G401 (cell line): ENCODE results near the gene CNTN4. TPM values are rescaled to one million over a fixed set of nuclear protein-coding genes. Genes with fewer than 3 reads are reported as not detected.
A peak's percentile ranks its signal among the peaks of the same experiment; 100 is the strongest.

ENCODE experiments used
- DNase-seq: peaks from one replicate; pipeline ENCODE4 v3.0.0-alpha.2; 2015; ENCODE audit warnings: low spot score
- in situ Hi-C: cut with HindIII; loops from 2 replicates; pipeline ENCODE4 v1.10.0; 2016; ENCODE audit warnings: low sequenced_read_pairs, mixed read lengths
- total RNA-seq: library from RNA; depleted of rRNA; stranded (reverse); fragments of >200 nt; shearing (Covaris generic); gene quantifications from 2 replicates; pipeline ENCODE4 v1.2.3, GENCODE V29; 2014

The CNTN4 gene
- total RNA-seq, 1 experiment from 2014 or later = not detected

DNA sequence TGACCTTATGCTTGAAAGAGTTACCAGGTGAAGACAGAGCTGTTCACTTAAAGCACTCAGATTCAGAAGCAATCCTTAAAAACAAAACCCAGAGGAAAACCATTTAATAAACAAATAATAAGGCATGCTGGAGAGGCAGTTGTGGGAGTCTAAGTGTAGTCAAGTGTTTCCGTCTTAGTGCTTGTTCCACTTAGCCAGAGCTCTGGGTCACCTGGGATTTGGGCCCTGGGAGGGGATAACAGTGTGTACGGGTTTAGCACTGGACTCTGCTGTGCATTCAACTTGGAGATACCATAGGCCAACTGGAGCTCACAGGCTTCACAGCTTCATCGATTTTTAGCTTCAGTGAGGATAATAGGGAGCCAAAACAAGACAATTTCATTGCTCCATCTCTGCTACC is 444.6 kb downstream of the CNTN4 start:
- in situ Hi-C loops = no loop called here
- DNase-seq = no peak

DNA sequence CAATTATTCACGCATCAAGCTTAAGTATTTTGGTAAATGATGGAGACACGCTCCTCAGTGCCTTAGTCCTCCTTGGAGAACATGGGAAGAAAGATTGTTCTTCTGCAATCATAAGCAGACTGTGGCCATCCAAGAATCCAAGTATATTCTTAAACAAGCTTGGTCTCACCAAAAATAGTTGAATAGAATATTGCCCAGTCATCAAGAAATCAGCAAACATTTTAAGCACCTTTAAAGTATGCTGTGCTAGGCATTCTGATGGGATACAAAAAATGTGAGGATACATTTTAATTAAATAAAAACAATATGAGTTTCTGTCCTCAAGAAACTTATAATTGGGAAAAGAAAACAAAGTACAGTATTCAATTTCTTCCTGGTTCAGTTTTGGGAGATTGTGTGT is 445.5 kb downstream of the CNTN4 start:
- DNase-seq = no peak
- in situ Hi-C loops = no loop called here

DNA sequence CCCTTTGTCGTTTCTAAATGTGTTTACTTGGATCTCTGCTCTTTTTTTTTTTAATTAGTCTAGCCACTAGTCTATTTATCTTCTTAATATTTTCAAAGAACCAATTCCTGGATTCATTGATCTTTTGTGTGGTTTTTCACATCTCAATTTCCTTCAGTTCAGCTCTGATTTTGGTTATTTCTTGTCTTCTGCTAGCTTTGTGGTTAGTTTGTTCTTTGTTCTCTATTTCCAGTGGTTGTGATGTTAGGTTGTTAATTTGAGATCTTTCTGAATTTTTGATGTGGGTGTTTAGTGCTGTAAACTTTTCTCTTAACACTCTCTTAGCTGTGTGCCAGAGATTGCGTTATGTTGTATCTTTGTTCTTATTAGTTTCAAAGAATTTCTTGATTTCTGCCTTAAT is 446.1 kb downstream of the CNTN4 start:
- no peak for DNase-seq
- in situ Hi-C loops = no loop called here

DNA sequence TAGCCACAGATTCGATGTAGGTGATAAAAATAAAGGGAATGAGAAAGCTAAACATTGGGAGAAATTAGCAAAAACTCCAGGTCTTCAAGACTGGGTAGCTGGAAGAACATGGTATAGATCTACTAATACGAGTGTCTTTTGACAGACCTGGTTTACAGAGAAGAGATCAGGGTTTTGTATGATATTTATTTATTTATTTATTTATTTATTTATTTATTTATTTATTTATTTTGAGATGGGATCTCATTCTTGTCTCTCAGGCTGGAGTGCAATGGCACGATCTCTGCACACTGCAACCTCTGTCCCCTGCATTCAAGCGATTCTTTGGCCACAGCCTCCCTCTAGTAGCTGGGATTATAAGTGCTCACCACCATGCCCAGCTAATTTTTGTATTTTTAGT is 448.4 kb downstream of the CNTN4 start:
- in situ Hi-C loops = no loop called here
- no peak for DNase-seq

DNA sequence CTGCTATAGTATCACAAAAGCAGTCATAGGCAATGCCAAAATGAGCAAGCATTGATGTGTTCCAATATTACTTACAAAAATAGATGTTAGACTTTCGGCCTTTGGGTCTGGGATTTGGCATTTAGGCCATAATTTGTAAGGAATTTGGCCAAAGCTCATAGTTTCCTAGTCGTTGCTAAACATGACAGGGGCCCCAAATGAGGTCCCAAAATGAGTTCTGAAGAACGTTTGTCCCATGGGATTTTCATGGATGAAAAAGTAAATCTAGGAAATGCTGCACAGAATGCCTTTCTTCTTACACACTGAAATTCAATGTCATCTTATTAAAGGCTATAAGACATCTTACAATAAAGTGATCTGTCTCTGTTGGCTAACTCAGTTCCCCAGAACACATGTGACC is 456.0 kb downstream of the CNTN4 start:
- in situ Hi-C loops = no loop called here
- no peak for DNase-seq

DNA sequence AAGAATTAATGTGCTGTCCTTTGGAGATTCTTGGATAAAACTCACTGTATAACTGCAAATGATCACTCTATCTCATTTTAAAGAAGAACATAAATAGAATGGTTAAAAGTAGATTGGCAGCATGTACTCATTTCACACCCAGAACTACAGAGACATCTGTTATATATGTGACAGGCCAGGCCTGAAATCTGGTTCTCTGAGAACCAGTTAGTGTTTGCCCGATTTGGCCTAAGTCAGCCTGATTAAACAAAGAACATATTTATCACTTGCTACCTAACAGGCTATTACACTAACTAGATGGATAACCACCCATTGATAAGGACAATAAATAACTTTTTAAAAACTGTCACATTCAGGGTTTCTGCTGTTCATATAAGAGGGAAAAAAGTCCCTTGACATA is 460.1 kb downstream of the CNTN4 start:
- in situ Hi-C loops = no loop called here
- no peak for DNase-seq

DNA sequence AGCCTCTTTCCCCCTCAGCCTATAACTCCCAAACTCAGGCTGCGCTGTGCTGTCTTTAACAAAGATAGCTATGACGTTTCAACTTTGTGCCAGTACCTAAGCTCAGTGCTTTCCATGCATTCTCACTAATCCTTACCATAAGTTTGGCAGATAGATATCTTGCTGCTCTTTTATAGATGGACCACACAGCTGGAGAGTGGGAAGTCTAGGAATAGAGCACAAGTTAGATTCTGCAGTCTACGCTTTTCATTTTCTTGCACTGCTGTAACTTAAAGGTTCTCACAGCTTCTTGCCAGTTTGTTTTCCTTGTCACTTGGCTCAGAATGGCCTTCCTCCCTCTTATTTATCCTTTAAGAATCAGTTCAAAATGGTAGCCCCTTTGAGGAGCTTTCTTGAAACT is 468.8 kb downstream of the CNTN4 start:
- in situ Hi-C loops = no loop called here
- DNase-seq = no peak

DNA sequence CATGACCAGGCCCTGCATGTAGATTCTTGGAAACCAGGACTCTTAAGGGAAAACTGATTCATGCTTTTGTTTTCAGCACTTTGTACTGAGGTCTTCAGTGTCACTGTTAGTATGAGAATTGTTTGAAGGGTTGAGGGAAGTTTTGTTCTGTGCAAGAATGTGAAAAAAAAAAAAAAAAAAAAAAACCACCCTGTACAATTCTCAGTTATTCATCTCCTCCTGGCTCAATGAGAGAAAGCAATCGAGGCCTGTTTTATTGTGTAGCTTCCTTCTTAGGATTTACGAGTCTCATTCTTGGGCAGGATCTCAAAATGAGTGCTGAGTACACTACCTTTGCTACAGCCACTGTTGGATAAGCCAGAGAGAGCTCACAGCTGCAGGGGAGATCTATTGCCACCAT is 469.5 kb downstream of the CNTN4 start:
- DNase-seq = no peak
- in situ Hi-C loops = no loop called here

DNA sequence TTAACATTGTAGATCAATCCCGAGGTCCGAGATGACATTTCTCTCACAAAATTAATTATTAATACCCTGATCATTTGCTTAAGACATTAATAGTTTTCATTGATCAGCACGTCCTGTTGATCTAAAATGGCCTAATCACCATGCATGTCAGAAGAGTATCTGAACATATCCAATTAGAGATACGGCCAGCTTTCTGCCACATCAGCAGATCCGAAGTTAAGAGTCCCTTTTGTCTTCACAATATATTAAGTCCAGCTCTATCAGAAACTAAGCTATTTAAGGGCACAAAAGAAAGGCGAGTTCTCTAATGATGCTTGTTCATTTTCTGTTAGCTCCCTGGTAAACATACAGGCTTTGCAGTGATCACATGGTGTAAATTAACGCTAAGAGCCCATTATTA is 470.3 kb downstream of the CNTN4 start:
- DNase-seq = no peak
- in situ Hi-C loops = no loop called here

DNA sequence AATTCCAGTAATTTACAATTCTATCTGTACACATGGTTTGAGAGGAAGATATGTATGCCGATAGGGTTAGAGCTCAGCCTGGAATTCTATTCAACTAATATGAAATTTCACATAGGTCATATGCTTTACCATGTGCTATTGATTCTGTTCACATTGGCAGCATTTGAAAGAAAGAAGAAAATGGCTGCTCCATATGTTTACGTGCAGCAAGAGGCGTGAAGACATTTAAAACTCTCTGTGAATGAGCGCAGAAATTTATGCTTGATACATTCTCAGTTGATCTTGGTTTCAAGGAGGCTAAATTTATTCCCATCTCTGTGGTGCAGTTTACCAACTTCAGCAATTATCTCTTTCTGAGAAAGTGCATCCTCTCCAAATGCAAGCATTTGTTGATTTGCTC is 478.9 kb downstream of the CNTN4 start:
- DNase-seq = no peak
- in situ Hi-C loops = no loop called here

DNA sequence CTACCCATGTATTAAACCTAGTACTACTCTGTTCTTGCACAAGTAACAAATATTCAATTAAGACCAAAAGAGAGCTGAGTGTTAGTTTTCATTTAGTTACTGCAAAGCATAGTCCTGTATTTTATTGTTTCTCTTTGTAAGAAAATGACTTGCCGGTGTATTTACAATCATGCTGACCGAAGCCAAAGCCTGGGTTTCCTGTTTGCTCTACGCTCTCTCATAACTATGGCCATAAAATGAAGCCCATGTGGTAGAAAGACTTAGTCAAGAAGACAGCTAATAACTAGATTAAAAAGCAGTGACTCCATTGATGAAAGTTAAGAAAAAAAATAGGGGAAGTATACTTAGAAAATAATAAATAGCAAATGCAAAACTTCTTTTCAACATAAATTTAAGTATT is 479.9 kb downstream of the CNTN4 start:
- no peak for DNase-seq
- in situ Hi-C loops = no loop called here

DNA sequence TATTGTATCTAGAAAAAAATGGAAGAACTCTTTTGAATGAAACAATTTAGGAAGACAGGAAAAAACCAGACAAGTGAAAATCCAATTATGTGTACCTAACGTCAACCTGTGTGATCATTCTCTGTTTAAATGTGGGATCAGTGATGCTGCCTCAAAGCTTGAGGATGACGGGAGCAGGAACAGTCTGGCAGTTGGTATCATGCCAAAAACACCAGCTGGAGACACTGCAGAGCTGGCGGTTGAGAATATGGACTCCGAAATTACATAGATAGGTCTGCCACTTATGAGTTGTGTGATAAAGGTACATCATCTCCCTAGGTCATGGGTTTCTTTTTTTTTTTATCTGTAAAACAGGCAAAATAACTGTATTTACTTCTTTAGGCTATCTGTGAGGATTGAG is 480.5 kb downstream of the CNTN4 start:
- DNase-seq = peak; percentile 97
- in situ Hi-C loops = no loop called here

DNA sequence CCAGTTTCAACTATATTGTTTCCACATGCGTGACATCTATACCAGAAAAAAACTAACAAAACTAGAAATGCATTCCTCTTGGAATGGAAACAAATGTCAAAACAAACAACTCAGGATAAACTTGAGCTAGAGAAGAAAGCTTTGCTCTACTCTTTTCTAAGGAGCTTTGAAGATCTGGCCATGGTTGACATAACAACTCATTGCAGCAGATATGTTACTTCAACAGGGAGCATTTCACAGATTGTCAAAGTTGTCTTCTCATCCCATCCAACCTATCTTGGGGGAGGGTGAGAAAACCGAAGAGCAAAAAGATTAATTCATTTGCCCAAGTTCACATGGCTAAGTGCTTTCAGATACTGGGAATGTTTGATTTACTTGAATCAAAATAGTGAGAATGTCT is 484.4 kb downstream of the CNTN4 start:
- in situ Hi-C loops = no loop called here
- DNase-seq = no peak

DNA sequence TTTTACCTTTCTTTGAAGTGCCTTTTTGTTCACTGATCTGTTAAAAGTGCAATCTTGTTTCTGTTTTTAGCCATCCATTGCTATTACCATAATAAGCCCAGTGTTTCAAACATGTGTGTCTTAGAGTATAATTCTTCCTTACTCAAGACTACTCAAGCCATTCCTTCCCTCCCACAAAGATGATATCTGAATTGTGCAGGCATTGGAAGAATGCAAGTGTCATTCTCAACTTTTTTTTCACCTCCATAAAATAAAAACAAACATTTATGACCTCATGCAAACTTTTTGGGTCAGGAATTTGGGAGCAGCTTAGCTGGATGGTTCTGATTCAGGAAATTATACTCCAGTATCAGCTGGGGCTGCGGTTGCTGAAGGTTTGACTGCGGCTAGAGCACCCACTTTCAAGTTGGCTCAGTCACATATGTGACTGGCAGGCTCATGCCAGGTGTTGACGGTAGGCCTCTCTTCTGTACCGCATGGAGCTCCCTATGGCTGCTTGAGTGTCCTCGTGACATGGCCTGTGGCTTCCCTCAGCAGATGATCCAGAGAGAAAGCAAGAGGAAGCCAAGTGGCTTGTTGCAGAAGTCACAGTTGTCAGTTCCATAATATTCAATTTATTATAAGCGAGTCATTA is 490.8 kb downstream of the CNTN4 start:
- in situ Hi-C loops = no loop called here
- DNase-seq = no peak

DNA sequence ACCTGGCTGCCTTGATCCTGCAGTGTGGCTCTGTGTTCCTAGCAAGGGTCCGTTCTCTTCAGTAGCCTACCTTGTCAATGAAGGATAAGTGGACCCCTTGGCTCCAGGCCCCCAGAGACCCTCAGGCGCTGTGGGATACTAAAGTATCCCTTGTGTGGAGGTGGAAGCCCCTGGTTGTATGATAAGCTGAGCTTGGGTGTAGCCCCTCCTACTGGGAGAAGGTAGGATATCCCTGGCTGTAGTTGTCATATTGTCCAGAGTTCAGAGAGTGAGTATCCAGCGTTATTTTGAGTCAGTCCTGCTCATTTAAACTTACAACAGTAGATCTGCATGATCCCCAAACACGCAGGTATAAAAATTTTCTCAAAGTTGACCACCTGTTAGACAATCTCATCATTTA is 496.8 kb downstream of the CNTN4 start:
- in situ Hi-C loops = no loop called here
- no peak for DNase-seq

DNA sequence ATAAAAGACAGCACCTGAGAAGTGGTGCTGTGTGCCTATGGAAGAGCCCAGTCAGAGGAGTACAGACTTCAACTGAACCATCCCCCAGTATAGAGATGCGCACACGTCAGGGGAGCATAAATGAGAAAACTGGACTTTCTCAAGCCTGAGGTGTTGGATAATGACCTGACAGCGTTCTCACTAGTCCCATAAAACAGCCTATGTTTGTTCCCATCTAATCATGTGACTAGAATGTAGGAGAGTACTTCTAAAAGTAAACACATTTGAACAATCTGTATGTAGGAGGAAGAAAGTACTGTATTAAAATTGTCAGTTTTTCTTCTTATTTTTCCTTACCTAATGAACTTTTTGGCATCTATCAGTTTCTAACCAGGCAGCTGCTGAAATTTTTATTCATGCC is 498.9 kb downstream of the CNTN4 start:
- DNase-seq = no peak
- in situ Hi-C loops = no loop called here

DNA sequence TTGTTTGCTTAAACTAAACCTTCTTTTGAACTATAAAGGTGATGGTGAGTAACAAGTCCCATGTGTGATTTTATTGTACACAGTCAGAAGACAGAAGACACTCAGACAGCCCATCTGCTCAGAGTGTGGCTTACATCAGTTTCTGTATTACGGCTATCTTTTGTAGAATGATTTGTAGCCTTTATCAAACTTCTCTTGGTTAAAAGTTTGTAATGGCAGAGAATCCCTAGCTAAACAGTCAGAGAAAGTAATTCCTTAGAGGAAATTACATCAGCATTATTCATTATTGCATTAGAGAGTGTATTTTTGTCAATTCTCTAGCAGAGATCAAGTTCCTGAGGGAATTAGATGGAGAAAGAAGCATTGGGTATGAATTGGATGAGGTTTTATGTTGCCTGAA is 500.8 kb downstream of the CNTN4 start:
- no peak for DNase-seq
- in situ Hi-C loops = no loop called here

DNA sequence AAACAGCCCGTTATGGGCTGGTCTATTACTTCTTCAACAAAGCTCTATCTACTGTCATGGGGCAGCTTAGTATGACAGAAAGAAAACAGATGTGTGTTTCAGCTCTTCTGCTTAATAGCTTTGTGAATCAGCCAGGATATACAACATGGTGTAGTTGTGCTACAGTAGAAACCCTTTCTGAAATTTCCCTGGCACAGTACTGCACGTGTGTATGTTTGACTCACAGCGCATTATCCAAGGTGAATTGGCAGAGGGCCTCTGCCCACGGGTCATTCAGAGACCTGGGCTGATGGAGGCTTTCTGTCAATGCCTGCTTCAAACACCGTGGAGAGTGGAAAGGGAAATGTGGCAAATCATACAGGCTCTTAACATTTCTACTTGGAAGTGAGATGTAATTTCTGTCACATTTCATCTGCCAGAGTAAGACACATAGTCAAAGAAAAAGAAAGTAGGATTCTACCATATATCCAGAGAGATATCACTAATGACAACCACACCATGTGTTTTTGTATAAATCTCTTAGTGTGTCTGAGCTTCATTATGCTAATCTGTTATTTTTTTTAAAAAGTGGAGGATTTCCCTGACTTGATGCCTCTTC is 505.1 kb downstream of the CNTN4 start:
- in situ Hi-C loops = no loop called here
- no peak for DNase-seq

DNA sequence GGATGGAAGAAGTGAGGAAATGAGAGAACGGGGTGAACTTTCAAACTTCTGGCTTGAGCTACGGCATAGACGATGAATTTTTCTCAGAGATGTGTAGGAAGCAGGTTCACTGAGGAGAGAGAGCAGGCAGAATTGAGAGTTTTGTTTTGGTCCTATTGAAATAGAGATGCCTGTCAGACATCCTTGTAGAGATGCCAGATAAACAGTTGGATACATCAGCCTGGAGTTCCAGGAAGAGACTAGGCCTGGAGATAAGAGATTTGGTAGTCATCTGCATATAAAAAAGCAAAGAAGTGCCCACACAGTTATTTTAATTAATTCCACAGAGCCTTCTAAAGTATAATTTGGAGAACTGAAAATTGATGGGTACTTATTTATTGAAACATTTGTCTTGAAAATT is 515.9 kb downstream of the CNTN4 start:
- DNase-seq = peak; percentile 73
- in situ Hi-C loops = no loop called here

DNA sequence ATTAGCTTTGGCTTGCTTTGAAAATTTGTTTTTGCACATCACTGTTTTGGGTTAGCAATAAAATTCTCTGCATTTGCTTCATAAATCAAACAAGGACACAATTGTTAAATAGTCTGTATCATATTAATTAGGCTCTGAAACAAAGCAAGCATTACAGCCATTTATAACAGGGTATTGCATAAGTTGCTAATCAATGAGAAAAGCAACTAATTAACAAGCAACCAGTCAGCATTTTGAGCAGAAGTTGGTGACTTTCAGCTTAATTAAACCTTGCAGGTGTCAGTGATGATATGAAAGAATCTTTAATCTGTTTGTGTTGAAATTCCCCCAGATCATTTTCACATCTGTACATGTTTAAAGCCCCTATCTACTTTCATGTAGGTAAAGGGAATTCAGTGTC is 516.4 kb downstream of the CNTN4 start:
- DNase-seq = no peak
- in situ Hi-C loops = no loop called here

DNA sequence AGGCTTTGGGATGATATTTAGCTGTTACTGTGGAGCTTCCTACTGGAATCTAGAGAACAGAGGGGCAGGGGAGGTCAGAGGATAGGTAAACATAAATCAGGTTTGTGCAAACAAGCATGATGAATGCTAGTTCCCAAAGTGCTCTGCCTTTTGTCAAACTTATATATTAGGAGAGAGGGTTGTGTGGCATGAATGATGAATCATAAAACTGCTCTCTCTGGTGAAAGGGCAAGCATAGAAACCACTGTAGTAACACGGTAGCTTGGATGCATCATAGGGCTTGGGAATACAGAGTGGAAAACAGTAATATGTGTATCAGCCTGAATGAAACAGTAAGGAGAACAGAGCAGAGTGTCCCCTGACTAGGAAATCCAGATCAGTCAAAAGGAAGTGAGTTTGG is 524.8 kb downstream of the CNTN4 start:
- in situ Hi-C loops = no loop called here

DNA sequence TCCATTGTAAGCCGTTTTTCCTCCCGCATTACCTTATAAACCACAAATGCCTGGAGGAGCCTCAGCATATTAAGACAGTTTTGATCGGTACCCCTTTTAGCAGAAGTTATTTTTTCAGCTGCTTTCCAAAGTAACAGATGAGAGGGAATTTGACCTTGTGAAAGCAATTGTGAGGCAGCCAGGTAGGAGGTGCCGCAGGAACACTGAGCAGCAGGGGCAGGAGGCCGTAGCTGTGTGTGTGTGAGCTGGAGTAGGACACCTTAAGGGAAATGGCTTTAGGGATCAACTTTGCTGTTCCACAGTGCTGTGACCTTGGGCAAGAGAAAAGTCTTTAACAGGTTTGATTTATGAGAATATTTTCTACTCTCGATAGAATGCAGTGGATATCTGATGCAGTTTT is 529.5 kb downstream of the CNTN4 start:
- in situ Hi-C loops = no loop called here
- no peak for DNase-seq

More for the DNA sequence above, 524.8 kb downstream of the CNTN4 start:
- no peak for DNase-seq
